GM21619 (cell line): Measurements from ENCODE around the gene PCLAF.
A peak's percentile ranks its signal among the peaks of the same experiment; 100 is the strongest.
"Not testable (repeated sequence)": the region's sequence is repeated elsewhere in the genome, so short reads cannot be mapped to it uniquely, and the experiment has no call there.

Source experiments
- ATAC-seq: cut with Tn5 transposase; IDR thresholded peaks from one replicate; pipeline ENCODE4 v1.9.1; 2021; ENCODE audit not compliant: unreplicated experiment

The PCLAF gene

DNA sequence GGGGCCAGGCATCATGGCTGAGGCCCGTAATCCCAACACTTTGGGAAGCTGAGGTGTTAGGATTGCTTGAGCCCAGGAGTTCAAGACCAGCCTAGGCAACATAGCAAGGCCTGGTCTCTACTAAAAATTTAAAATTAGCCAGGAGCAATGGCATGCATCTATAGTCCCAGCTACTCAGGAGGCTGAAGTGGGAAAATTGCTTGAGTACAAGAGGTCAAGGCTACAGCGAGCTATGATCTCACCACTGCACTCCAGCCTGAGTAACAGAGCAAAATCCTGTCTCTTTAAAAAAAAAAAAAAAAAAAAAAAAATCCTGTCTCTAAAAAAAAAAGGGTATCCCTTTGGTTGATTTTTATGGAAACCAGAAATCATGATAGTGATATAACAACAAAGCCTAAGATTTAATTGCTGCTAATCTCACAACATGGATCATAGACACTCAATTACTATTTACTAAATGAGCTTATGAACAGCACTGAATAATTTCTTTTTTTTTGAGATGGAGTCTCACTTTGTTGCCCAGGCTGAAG, 12.1 kb downstream of the PCLAF start:
- ATAC-seq, result no peak

DNA sequence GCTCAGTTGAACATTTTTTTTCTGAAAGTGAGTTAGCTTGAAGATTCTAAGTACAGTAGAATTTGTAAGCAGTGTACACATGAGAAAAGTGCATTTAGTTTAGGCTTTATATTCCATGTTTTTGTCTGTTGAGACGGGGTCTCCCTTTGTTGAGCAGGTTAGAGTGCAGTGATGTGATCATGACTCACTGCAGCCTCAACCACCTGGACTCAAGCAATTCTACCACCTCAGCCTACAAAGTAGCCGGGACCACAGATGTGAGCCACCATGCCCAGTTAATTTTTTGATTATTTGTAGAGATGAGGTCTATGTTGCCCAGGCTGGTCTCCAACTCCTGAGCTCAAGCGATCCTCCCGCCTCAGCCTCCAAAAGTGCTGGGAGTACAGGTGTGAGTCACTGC, 20.0 kb downstream of the PCLAF start:
- ATAC-seq, result no peak

GRCh38 chr15:64356710-64357040, 24.6 kb downstream of the PCLAF start:
- no peak for ATAC-seq

DNA sequence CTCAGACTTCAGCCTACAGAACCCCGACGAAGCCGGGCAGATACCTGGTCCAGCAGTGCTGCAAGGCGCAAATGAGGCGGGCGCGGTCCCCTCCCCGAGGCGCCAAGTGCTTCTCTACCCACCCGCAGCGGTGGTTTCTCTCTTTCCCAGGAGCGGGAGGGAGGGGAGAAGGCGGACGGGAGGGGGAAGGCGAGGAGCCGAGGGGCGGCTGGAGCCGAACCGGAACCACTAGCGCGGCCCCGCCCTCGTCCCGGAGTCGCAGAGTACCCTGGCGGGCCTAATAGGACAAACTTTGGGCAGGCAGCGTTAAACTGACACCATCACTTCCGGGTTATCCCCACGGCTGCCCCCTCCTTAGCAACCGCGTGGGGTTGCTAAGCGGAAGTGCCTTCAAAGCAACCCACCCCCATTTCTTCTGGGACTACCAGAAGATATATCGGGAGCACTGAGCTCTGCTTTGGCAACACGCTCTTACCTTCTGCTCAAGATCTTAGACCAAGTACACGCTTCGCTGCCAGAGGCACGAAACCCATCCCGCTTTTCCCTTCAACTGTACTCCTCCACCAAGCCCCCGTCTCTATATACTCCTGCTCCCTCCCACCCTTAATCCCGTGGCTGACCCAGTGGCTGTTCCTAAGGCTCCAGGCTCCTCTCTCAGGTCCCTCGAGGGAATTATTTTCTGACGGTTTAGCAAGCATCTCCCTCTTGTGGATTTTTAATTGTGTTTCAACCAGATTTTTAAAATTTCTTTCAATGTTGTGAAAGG, 25.1 kb downstream of the PCLAF start, which contains the start of gene CSNK1G1:
Gene CSNK1G1, minus strand, starts transcription at position 230 of the 766 bp plus-strand sequence. CDS start 55,674 bp downstream, outside the sequence.
- peak; percentile 94 for ATAC-seq

DNA sequence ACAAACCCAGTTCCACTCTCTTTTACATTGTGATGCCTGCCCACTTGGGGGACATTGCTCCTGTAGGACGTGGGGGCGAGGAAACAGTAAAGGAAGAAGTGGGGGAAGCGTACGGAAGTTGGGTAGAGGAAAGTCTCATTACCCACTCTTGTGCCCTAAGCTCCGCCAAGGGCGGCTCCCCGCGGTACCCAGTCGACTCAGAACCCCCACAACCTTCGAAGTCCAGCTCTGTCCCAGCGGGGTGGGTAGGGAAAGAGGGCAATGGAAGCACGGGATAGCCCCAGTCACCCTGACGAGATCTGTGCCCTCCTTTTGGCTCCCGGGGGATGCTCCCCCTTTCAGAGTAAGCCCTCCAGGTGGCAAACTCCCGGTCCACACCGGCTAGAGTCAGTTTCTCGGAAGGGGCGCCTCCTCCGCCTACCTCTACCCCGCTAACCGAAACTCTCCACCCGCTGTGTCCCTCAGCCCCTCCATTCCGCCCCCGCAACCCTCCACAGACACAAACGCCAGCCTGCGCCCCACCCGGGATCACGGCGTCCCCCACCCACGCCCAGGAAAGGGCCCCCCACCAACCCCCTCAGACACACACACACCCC, 25.8 kb downstream of the PCLAF start:
- peak; percentile 17 for ATAC-seq

DNA sequence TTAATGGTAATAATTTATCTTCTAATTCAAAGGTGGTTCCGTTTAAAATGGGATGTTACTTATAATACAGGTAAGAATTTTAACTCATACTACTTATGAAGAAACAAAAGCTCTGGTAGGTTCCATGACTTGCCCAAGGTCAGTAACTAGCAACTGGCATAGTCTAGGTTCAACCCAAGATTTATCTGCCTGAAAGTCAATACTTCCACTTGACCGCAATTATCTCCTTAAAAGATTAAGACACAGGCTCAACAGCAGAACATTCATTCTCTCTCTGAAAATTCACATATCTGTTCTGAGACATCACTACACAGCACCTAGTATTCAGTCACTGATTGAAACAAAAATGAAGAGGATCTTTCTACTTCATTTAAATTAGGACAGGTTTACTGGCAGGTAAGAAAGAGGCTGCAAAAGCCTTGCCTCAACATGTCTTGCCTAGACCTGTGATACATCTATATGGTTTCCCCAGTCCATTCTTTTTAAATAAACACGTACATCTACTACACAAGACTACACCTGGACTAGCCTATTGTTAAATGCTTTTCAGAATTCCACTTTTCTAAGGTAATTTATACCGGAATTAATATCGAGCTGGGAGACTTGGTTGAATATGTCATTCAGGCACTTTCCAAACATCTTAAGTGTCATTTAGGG, 26.4 kb downstream of the PCLAF start:
- no peak for ATAC-seq

- no peak for ATAC-seq
Observed at GRCh38 chr15:64351265-64351664, 30.0 kb downstream of the PCLAF start.

DNA sequence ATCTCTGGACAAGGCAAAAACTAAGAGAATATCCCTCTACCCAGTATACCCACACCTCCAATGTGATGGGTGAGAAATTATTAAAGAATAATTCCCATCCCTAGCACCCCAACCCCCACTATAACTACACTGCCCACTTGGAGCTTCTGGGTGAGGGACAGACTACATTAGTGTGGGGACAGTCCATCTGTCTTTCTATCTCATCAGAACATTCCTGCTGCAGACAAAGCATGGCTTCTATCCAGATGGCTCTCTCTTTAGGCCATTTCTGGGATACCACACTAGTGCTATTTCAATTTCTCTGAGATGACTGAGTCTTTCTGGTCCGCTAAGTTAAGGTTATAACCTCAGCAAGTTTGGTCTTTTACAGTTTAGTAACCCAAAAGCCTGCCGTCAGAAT, 31.9 kb downstream of the PCLAF start:
- ATAC-seq, result no peak

DNA sequence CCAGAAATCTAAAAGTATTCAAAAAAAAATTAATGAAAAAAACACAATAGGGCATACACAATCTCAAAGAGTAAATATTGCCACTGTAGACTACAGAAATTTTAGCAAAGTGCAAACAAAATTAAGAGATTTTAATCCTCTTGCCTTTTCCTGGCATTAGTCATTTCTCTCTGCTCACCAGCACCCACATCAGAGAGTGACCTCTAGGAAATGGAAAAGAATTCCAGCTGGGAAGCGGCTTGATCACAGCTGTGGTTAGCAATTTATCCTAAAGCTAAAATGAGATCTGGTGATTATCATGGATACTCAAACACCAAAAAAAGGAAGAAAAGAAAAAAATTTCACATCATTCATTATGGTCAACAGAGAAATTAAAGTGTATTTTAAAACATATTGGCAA, 32.8 kb downstream of the PCLAF start:
- no peak for ATAC-seq

DNA sequence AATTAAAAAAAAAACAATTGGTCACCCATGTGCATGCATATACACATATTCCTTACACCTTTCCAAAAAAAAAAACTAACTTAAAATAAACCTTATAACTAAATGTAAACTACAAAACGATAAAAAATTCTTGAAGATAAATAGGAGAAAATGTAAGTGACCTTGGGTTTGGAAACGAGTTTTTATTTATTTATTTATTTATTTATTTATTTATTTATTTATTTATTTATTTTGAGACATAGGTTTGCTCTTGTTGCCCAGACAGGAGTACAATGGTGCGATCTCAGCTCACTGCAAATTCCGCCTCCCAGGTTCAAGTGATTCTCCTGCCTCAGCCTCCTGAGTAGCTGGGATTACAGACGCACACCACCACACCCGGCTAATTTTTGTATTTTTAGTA, 35.0 kb downstream of the PCLAF start:
- ATAC-seq, result not testable (repeated sequence)

GRCh38 chr15:64344651-64345294, 36.5 kb downstream of the PCLAF start:
- ATAC-seq, result no peak

GRCh38 chr15:64343841-64344240, 37.4 kb downstream of the PCLAF start:
- ATAC-seq, result no peak

GRCh38 chr15:64343222-64343621, 38.0 kb downstream of the PCLAF start:
- no peak for ATAC-seq

GRCh38 chr15:64341961-64342360, 39.3 kb downstream of the PCLAF start:
- no peak for ATAC-seq

- ATAC-seq, result no peak
Observed at GRCh38 chr15:64340355-64340754, 40.9 kb downstream of the PCLAF start.

GRCh38 chr15:64337761-64338160, 43.5 kb downstream of the PCLAF start:
- no peak for ATAC-seq

DNA sequence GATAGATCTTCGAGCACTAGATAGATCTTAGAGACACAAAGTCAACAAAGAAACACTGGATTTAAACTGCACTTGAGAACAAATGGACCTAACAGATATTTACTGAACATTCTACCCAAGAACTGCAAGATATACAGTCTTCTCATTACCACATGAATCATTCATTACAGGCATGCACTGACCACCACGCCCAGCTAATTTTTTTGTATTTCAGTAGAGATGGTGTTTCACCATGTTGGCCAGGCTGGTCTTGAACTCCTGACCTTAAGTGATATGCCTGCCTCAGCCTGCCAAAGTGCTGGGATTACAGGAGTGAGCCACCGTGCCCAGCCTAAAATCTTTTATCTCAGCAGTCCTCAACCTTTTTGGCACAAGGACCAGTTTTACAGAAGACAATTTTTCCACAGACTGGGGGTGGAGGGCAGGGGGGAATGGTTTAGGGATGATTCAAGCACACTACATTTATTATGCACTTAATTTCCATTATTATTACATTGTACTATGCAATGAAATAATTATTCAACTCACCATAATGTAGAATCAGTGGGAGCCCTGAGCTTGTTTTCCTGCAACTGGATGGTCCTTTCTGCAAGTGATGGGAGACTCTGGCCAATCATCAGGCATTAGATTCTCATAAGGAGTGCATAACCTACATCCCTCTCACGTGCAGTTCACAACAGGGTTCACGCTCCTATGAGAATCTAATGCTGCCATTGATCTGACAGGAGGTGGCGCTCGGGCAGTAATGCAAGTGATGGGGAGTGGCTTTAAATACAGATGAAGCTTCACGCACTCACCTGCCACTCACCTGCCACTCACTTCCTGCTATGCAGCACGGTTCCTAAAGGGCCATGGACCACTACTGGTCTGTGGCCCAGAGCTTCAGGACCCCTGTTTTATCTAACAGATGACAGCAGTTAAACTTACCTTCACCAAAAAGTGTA, 47.0 kb downstream of the PCLAF start:
- no peak for ATAC-seq

GRCh38 chr15:64333516-64333915, 47.7 kb downstream of the PCLAF start:
- ATAC-seq, result no peak

DNA sequence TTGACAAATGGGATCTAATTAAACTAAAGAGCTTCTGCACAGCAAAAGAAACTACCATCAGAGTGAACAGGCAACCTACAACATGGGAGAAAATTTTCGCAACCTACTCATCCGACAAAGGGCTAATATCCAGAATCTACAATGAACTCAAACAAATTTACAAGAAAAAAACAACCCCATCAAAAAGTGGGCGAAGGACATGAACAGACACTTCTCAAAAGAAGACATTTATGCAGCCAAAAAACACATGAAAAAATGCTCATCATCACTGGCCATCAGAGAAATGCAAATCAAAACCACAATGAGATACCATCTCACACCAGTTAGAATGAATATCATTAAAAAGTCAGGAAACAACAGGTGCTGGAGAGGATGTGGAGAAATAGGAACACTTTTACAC, 49.6 kb downstream of the PCLAF start:
- not testable (repeated sequence) for ATAC-seq

DNA sequence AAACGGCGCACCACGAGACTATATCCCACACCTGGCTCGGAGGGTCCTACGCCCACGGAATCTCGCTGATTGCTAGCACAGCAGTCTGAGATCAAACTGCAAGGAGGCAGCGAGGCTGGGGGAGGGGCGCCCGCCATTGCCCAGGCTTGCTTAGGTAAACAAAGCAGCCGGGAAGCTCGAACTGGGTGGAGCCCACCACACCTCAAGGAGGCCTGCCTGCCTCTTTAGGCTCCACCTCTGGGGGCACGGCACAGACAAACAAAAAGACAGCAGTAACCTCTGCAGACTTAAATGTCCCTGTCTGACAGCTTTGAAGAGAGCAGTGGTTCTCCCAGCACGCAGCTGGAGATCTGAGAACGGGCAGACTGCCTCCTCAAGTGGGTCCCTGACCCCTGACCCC, 54.3 kb downstream of the PCLAF start:
- not testable (repeated sequence) for ATAC-seq
